ENCODE measurements around the gene RALGDS.
"Not testable (repeated sequence)": the region's sequence is repeated elsewhere in the genome, so short reads cannot be mapped to it uniquely, and the experiment has no call there.

RALGDS gene

GRCh38 chr9:133088146-133088750, 32.8 kb downstream of the RALGDS start:
- Histone ChIP-seq H3K36me3 (ENCODE audit: control insufficient read depth, insufficient read depth, low read length) (no peaks in the 10 kb centered on the region), H3K4me1 (ENCODE audit: control insufficient read depth, insufficient read depth, low read length) (no peaks in the 10 kb centered on the region), H3K27ac (ENCODE audit: low read depth, low read length) (no peak overlapping the region), H3K27me3 (ENCODE audit: control insufficient read depth, insufficient read depth, low read length) (no peaks in the 10 kb centered on the region), H3K4me3 (ENCODE audit: low read length) (no peak overlapping the region), H3K9ac (ENCODE audit: low read length) (no peak overlapping the region)

DNA sequence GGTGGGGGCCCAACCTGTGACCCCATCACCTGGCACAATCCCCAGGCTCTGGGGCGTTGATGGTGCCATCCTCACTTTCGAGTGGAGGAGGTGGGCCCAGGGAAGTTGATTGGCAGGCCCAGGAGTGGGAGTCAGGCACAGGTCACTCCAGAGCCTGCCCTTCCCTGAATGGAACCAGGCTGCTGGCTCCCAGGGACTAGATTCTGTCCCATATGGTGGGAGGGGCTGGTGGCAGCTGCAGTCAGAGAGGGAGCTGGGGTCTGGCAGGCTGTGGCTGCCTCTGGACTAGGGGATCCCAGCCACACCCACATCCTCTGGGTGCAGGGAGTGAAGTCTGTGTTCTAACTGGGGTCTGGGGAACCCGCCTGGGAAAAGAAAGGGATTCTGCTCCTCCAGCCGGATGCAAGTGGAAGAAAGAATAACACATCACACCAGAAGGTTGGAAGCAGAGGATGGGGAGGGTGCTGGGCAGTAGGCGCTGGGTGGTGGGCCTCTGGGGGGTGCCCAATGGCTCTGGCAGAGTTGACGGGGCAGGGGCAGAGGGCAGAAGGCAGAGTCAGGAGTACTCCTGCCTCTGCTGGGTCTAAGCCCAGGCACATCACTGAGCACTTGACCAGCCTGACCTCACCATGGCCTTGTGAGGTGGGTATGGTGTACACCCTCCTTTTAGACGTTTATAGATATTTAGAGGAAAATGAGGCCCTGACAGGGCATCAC, 33.5 kb downstream of the RALGDS start:
- H3K27me3 ChIP-seq (ENCODE audit: control insufficient read depth, insufficient read depth, low read length): no peaks in the 10 kb centered on the region
- no peaks in the 10 kb centered on the region for H3K4me1 ChIP-seq (ENCODE audit: control insufficient read depth, insufficient read depth, low read length)
- H3K36me3 ChIP-seq (ENCODE audit: control insufficient read depth, insufficient read depth, low read length): no peaks in the 10 kb centered on the region
- no peak overlapping the region for H3K27ac ChIP-seq (ENCODE audit: low read depth, low read length)
- H3K4me3 ChIP-seq (ENCODE audit: low read length): no peak overlapping the region
- no peak overlapping the region for H3K9ac ChIP-seq (ENCODE audit: low read length)

DNA sequence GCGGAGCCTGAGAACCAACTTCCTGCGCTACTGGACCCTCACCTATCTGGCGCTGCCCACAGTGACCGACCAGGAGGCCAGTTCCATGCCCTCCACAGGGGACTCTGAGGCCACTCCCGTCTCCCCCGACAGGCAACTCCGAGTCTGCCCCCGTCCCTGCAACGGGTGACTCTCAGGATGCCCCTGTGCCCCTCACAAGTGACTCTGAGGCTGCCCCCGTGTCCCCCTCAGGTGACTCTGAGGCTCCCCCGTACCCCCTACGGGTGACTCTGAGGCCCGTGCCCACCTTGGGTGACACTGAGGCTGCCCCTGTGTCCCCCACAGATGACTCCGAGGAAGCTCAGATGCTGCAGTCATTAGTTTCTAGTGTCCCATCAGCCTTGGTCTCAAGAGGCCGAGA, 34.1 kb downstream of the RALGDS start:
- Histone ChIP-seq H3K27ac (ENCODE audit: low read depth, low read length) (no peak overlapping the region), H3K27me3 (ENCODE audit: control insufficient read depth, insufficient read depth, low read length) (no peaks in the 10 kb centered on the region), H3K4me3 (ENCODE audit: low read length) (no peak overlapping the region), H3K36me3 (ENCODE audit: control insufficient read depth, insufficient read depth, low read length) (no peaks in the 10 kb centered on the region), H3K9ac (ENCODE audit: low read length) (no peak overlapping the region), H3K4me1 (ENCODE audit: control insufficient read depth, insufficient read depth, low read length) (no peaks in the 10 kb centered on the region)

DNA sequence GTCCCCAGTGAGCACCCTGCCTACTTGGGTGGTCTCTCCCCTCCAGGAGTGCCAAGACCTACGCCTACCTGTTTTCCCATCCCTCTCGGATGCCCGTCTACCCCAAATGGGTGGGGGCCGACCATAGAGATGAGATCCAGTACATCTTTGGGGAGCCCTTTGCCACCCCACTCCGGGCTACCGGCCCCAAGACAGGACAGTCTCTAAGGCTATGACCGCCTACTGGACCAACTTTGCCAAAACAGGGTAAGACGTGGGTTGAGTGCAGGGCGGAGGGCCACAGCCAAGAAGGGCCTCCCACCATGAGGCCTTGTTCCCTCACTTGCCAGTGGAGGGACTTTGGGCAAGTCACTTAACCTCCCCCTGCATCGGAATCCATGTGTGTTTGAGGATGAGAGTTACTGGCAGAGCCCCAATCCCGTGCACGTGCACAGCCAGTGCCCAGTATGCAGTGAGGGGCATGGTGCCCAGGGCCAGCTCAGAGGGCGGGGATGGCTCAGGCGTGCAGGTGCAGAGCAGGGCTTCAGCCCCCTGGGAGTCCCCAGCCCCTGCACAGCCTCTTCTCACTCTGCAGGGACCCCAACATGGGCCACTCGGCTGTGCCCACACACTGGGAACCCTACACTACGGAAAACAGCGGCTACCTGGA, 34.7 kb downstream of the RALGDS start:
- not testable (repeated sequence) for H3K4me3 ChIP-seq (ENCODE audit: low read length); H3K27me3 ChIP-seq (ENCODE audit: control insufficient read depth, insufficient read depth, low read length); H3K4me1 ChIP-seq (ENCODE audit: control insufficient read depth, insufficient read depth, low read length); H3K36me3 ChIP-seq (ENCODE audit: control insufficient read depth, insufficient read depth, low read length); H3K9ac ChIP-seq (ENCODE audit: low read length); H3K27ac ChIP-seq (ENCODE audit: low read depth, low read length)

GRCh38 chr9:133083688-133084087, 37.4 kb downstream of the RALGDS start:
- not testable (repeated sequence) for H3K4me1 ChIP-seq (ENCODE audit: control insufficient read depth, insufficient read depth, low read length); H3K27me3 ChIP-seq (ENCODE audit: control insufficient read depth, insufficient read depth, low read length); H3K9ac ChIP-seq (ENCODE audit: low read length); H3K36me3 ChIP-seq (ENCODE audit: control insufficient read depth, insufficient read depth, low read length); H3K4me3 ChIP-seq (ENCODE audit: low read length); H3K27ac ChIP-seq (ENCODE audit: low read depth, low read length)

GRCh38 chr9:133081957-133082644, 38.9 kb downstream of the RALGDS start:
- not testable (repeated sequence) for H3K9ac ChIP-seq (ENCODE audit: low read length); H3K27ac ChIP-seq (ENCODE audit: low read depth, low read length); H3K4me3 ChIP-seq (ENCODE audit: low read length); H3K4me1 ChIP-seq (ENCODE audit: control insufficient read depth, insufficient read depth, low read length); H3K36me3 ChIP-seq (ENCODE audit: control insufficient read depth, insufficient read depth, low read length); H3K27me3 ChIP-seq (ENCODE audit: control insufficient read depth, insufficient read depth, low read length)

DNA sequence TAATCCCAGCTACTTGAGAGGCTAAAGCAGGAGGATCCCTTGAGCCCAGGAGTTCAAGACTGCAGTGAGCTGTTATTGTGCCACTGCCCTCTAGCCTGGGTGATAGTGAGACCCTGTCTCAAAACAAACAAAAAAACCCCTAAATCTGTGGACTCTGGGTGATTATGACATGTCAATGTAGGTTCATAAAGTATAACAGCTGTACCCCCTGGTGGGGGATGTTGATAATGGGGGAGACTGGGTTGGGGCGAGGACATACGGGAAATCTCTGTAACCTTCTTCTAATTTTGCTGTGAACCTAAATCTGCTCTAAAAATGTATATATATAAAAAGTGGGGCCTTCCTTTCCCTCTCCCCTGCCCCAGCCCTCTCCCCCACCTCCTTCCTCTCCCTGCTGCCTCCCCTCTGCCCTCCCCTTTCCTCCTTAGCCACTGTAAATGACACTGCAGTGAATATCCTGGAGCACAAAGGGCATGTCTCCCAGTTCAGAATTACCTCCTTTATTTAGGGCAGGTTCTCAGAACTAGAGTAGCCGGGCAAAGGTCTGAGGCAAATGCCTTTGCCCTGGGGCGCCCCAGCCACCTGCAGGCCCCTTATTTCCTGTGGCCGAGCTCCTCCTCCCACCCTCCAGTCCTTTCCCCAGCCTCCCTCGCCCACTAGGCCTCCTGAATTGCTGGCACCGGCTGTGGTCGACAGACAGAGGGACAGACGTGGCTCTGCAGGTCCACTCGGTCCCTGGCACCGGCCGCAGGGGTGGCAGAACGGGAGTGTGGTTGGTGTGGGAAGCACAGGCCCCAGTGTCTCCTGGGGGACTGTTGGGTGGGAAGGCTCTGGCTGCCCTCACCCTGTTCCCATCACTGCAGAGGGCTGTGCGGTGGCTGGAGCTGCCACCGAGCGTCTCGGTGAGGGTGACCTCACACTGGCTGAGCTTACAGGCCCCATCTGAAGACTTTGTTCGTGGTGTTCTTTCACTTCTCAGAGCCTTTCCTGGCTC, 40.0 kb downstream of the RALGDS start:
- H3K4me1 ChIP-seq (ENCODE audit: control insufficient read depth, insufficient read depth, low read length); H3K27me3 ChIP-seq (ENCODE audit: control insufficient read depth, insufficient read depth, low read length); H3K9ac ChIP-seq (ENCODE audit: low read length); H3K27ac ChIP-seq (ENCODE audit: low read depth, low read length); H3K4me3 ChIP-seq (ENCODE audit: low read length); H3K36me3 ChIP-seq (ENCODE audit: control insufficient read depth, insufficient read depth, low read length): not testable (repeated sequence)

GRCh38 chr9:133080161-133080560, 40.9 kb downstream of the RALGDS start:
- H3K9ac ChIP-seq (ENCODE audit: low read length): no peak overlapping the region
- no peak overlapping the region for H3K4me3 ChIP-seq (ENCODE audit: low read length)
- H3K27ac ChIP-seq (ENCODE audit: low read depth, low read length): no peak overlapping the region
- no peaks in the 10 kb centered on the region for H3K27me3 ChIP-seq (ENCODE audit: control insufficient read depth, insufficient read depth, low read length)
- no peaks in the 10 kb centered on the region for H3K4me1 ChIP-seq (ENCODE audit: control insufficient read depth, insufficient read depth, low read length)
- H3K36me3 ChIP-seq (ENCODE audit: control insufficient read depth, insufficient read depth, low read length): no peaks in the 10 kb centered on the region

DNA sequence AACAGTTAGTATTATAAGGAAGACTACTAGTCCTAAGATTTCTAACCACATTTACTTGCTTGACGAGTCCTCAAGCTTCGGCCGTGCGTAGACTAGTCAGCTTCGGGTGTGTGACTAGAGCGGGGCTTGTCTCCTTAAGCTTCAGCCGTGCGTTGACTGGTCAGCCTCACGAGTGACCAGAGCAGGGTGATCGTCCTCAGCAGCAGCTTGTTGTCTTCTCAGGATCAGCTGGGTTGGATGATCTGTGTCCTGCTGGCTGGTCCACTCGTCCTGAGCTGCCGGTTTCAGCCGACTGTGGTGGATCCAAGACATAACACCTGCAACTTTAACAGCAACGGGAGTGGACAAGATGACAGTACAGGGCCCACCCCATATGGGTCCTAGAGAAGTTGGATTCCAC, 42.6 kb downstream of the RALGDS start:
- Histone ChIP-seq H3K9ac (ENCODE audit: low read length) (no peak overlapping the region), H3K27me3 (ENCODE audit: control insufficient read depth, insufficient read depth, low read length) (no peaks in the 10 kb centered on the region)

GRCh38 chr9:133076691-133077090, 44.3 kb downstream of the RALGDS start:
- H3K4me3 ChIP-seq (ENCODE audit: low read length): no peak overlapping the region
- H3K27ac ChIP-seq (ENCODE audit: low read depth, low read length): no peak overlapping the region
- H3K9ac ChIP-seq (ENCODE audit: low read length): no peak overlapping the region
- H3K36me3 ChIP-seq (ENCODE audit: control insufficient read depth, insufficient read depth, low read length): no peaks in the 10 kb centered on the region
- H3K27me3 ChIP-seq (ENCODE audit: control insufficient read depth, insufficient read depth, low read length): no peaks in the 10 kb centered on the region
- H3K4me1 ChIP-seq (ENCODE audit: control insufficient read depth, insufficient read depth, low read length): no peaks in the 10 kb centered on the region

More for the DNA sequence above, 42.6 kb downstream of the RALGDS start:
- Histone ChIP-seq H3K27ac (ENCODE audit: low read depth, low read length) (no peak overlapping the region), H3K4me3 (ENCODE audit: low read length) (no peak overlapping the region), H3K4me1 (ENCODE audit: control insufficient read depth, insufficient read depth, low read length) (no peaks in the 10 kb centered on the region), H3K36me3 (ENCODE audit: control insufficient read depth, insufficient read depth, low read length) (no peaks in the 10 kb centered on the region)

- Histone ChIP-seq H3K27ac (ENCODE audit: low read depth, low read length) (no peak overlapping the region), H3K9ac (ENCODE audit: low read length) (no peak overlapping the region), H3K4me1 (ENCODE audit: control insufficient read depth, insufficient read depth, low read length) (no peaks in the 10 kb centered on the region), H3K4me3 (ENCODE audit: low read length) (no peak overlapping the region), H3K36me3 (ENCODE audit: control insufficient read depth, insufficient read depth, low read length) (no peaks in the 10 kb centered on the region), H3K27me3 (ENCODE audit: control insufficient read depth, insufficient read depth, low read length) (no peaks in the 10 kb centered on the region)
Measured at GRCh38 chr9:133075925-133076630, 45.0 kb downstream of the RALGDS start.

Data from rectal smooth muscle tissue (tissue), 1 donor.